SK-N-SH (cell line): ENCODE results near the gene ARHGAP8. TPM values are rescaled to one million over a fixed set of nuclear protein-coding genes. Genes with fewer than 3 reads are reported as not detected.

Experiments used
- CTCF ChIA-PET: fragments of 300-600, 350-600 bp; formaldehyde crosslinking; extraction: SDS; loops from one replicate; lab custom pipeline; 2021; lab: Yijun Ruan, JAX
- POLR2A ChIA-PET: fragments of 350-600 bp; sonication (Branson Sonifier 250); formaldehyde crosslinking; extraction: SDS; loops from one replicate; lab custom pipeline; 2020; ENCODE audit warnings: antibody characterized with exemption, inconsistent platforms; lab: Yijun Ruan, JAX
- DNase-seq: peaks from one replicate; pipeline ENCODE4 v3.0.0; 2012
- H2AFZ ChIP-seq: fragments of 200-600 bp; sonication (generic); 2 replicates; pipeline ENCODE4 v1.8.1; 2016; ENCODE audit warnings: antibody characterized with exemption, mild to moderate bottlenecking, low read depth
- H3F3A ChIP-seq: fragments of 200-600 bp; sonication (generic); replicated peaks from 2 replicates; pipeline ENCODE3; 2016; ENCODE audit warnings: antibody characterized with exemption, mild to moderate bottlenecking; ENCODE audit not compliant: insufficient read depth
- H3K27ac ChIP-seq, 2 experiments: fragments of 200-500 bp in 1 of 2; fragments of 200-600 bp in 1 of 2; sonication (Bioruptor generic) in 1 of 2; sonication (generic), shearing (Covaris generic) in 1 of 2; 2 replicates each; pipeline versions ENCODE4 v1.5.1 to v1.6.1; 2014 to 2016; ENCODE audit warnings: low read depth in 2 of 2, inconsistent platforms in 1 of 2, low read length in 1 of 2, mild to moderate bottlenecking in 1 of 2, mixed read lengths in 1 of 2
- H3K27me3 ChIP-seq: fragments of 200-600 bp; sonication (generic), shearing (Covaris generic); 2 replicates; pipeline ENCODE4 v1.6.1; 2016; ENCODE audit warnings: mixed run types; ENCODE audit not compliant: insufficient read depth
- H3K36me3 ChIP-seq, 2 experiments: fragments of 200-500 bp in 1 of 2; fragments of 200-600 bp in 1 of 2; sonication (Bioruptor generic) in 1 of 2; sonication (generic) in 1 of 2; replicated peaks in 1 of 2; 2 replicates each; pipeline versions ENCODE3 to v1.5.1; 2014 to 2016; ENCODE audit warnings: low read length in 1 of 2, mild to moderate bottlenecking in 1 of 2; ENCODE audit not compliant: insufficient read depth in 2 of 2, control insufficient read depth in 1 of 2
- H3K4me1 ChIP-seq, 2 experiments: fragments of 200-500 bp in 1 of 2; fragments of 200-600 bp in 1 of 2; sonication (Bioruptor generic) in 1 of 2; sonication (generic), shearing (Covaris generic) in 1 of 2; 2 replicates each; pipeline versions ENCODE4 v1.5.1 to v1.6.1; 2014 to 2016; ENCODE audit warnings: low read depth in 1 of 2, low read length in 1 of 2, mixed run types in 1 of 2; ENCODE audit not compliant: insufficient read depth in 2 of 2, control insufficient read depth in 1 of 2
- H3K4me2 ChIP-seq: fragments of 200-600 bp; sonication (generic), shearing (Covaris generic); 2 replicates; pipeline ENCODE4 v1.6.1; 2017; ENCODE audit warnings: mixed run types
- H3K4me3 ChIP-seq, 2 experiments: fragments of 200-500 bp in 1 of 2; fragments of 200-600 bp in 1 of 2; sonication (Bioruptor generic) in 1 of 2; sonication (generic), shearing (Covaris generic) in 1 of 2; 2 replicates each; pipeline versions ENCODE4 v1.5.1 to v1.8.1; 2014 to 2016; ENCODE audit warnings: low read depth in 2 of 2, inconsistent platforms in 1 of 2, low read length in 1 of 2, mild to moderate bottlenecking in 1 of 2, mixed read lengths in 1 of 2, moderate library complexity in 1 of 2
- H3K79me2 ChIP-seq: fragments of 200-600 bp; sonication (generic); 2 replicates; pipeline ENCODE4 v1.8.1; 2017; ENCODE audit warnings: mild to moderate bottlenecking; ENCODE audit not compliant: insufficient read depth
- H3K9ac ChIP-seq: fragments of 200-600 bp; sonication (generic); 2 replicates; pipeline ENCODE4 v1.6.1; 2017; ENCODE audit warnings: mixed run types
- H3K9me2 ChIP-seq: fragments of 200-600 bp; sonication (generic); 2 replicates; pipeline ENCODE4 v1.6.1; 2017; ENCODE audit warnings: mixed run types
- H3K9me3 ChIP-seq: fragments of 200-600 bp; sonication (generic); 2 replicates; pipeline ENCODE4 v1.6.1; 2017; ENCODE audit warnings: mixed run types, mild to moderate bottlenecking, moderate library complexity
- H4K20me1 ChIP-seq: fragments of 200-600 bp; sonication (generic); 2 replicates; pipeline ENCODE4 v1.6.1; 2017; ENCODE audit warnings: mild to moderate bottlenecking, mixed run types; ENCODE audit not compliant: insufficient read depth
- ELF1 ChIP-seq: IDR thresholded peaks from 2 replicates; pipeline ENCODE4 v1.4.0; 2012
- EP300 ChIP-seq, 2 experiments: IDR thresholded peaks; 2 replicates each; pipeline versions ENCODE4 v1.4.0 to v1.6.1; 2012; ENCODE audit warnings: borderline replicate concordance in 1 of 2, low read depth in 1 of 2, low read length in 1 of 2
- EZH2phosphoT487 ChIP-seq: fragments of 200-600 bp; sonication (generic); IDR thresholded peaks from 2 replicates; pipeline ENCODE4 v1.6.1; 2017; ENCODE audit warnings: low read depth, mixed run types, mild to moderate bottlenecking, antibody characterized with exemption, moderate library complexity, borderline replicate concordance
- FOSL2 ChIP-seq: IDR thresholded peaks from 2 replicates; pipeline ENCODE4 v1.4.0; 2012; ENCODE audit warnings: low read depth, mild to moderate bottlenecking, moderate library complexity, borderline replicate concordance
- GATA2 ChIP-seq: sonication (generic); formaldehyde crosslinking; IDR thresholded peaks from 2 replicates; pipeline ENCODE4 v1.5.0; 2020; ENCODE audit warnings: mild to moderate bottlenecking, missing genetic modification reagents
- IRF3 ChIP-seq: fragments of 150-350 bp; IDR thresholded peaks from 2 replicates; pipeline ENCODE4 v1.6.1; 2016; ENCODE audit warnings: mild to moderate bottlenecking, low read depth, low read length
- JUND ChIP-seq: IDR thresholded peaks from 2 replicates; pipeline ENCODE4 v1.4.0; 2012
- MXI1 ChIP-seq: IDR thresholded peaks from 2 replicates; pipeline ENCODE4 v1.6.1; 2012; ENCODE audit warnings: mild to moderate bottlenecking, low read depth, low read length, improper control_type of control experiment
- NRF1 ChIP-seq: IDR thresholded peaks from 2 replicates; pipeline ENCODE4 v1.6.1; 2012; ENCODE audit warnings: low read depth, mild to moderate bottlenecking, low read length
- RXRA ChIP-seq: IDR thresholded peaks from 2 replicates; pipeline ENCODE4 v1.4.0; 2012; ENCODE audit warnings: low read depth, mild to moderate bottlenecking, borderline replicate concordance
- TCF12 ChIP-seq: IDR thresholded peaks from 2 replicates; pipeline ENCODE4 v1.4.0; 2012
- TEAD4 ChIP-seq: IDR thresholded peaks from 2 replicates; pipeline ENCODE4 v1.4.0; 2012; ENCODE audit warnings: mild to moderate bottlenecking, borderline replicate concordance; ENCODE audit not compliant: insufficient read depth
- USF2 ChIP-seq: fragments of 150-350 bp; IDR thresholded peaks from 2 replicates; pipeline ENCODE4 v1.6.1; 2017; ENCODE audit warnings: antibody characterized with exemption, low read length, low read depth, borderline replicate concordance
- YY1 ChIP-seq: IDR thresholded peaks from 2 replicates; pipeline ENCODE4 v1.4.0; 2012; ENCODE audit warnings: low read depth, mild to moderate bottlenecking
- WGBS: methylation state at CpG from one replicate; pipeline ENCODE4 v1.1.6; 2017; ENCODE audit warnings: low lambda C conversion rate; 5-methylcytosine and 5-hydroxymethylcytosine counted together
- polyA plus RNA-seq, 3 experiments: library from polyadenylated mRNA; depleted of rRNA; stranded (reverse); fragments of >200 nt; gene quantifications; 2 replicates each; pipeline ENCODE4 v1.2.3, GENCODE V29; 2012
- TF ChIP-seq, protein P1 (sequence below): IDR thresholded peaks from 2 replicates; pipeline ENCODE4 v1.4.0; 2012; ENCODE audit warnings: low read depth, borderline replicate concordance
- TF ChIP-seq, protein P2 (sequence below): IDR thresholded peaks from 2 replicates; pipeline ENCODE4; 2012
- TF ChIP-seq, protein P3 (sequence below): IDR thresholded peaks from 2 replicates; pipeline ENCODE4 v1.6.1; 2012; ENCODE audit warnings: mild to moderate bottlenecking, low read depth, low read length, moderate library complexity

ARHGAP8 gene
- polyA plus RNA-seq, 1 of the 3 experiments (the other 2 are of a cell fraction): 0.08 TPM

DNA sequence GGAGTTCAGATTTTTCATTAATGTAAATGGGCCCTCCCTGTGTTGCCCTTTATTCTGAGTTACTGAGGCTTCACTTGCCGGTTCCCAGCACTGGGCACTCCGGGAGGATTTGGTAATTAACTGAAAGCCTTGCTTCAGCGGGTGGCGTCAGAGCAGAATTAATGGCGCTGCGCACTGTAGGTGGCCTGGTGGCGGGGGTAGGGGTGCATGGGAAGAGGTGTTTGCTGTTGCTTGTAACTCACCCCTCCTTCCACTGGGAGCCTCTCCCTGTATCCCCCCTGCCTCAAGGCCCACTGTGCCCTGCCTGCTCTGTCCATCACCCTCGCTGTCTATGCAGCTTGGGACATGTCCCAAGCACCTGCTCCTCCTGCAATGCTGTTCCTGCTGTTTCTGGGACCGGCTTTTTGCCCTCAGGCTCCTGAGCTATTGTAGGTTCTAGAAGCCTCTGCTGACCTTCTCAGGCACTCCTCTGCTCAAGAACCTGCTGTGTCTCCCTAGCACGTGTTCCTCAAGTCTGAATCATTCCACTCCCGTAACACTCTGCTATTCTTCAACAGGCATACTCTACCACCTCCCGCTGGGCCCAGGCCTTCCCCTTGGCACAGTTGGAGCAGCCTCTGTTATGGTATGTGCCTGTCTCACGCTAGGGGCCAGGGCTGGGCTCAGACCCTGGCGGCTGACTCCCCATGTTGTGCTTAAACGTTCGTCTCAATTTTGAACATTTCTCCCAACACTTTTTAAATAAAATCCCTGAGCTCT is 24.4 kb downstream of the ARHGAP8 start:
- Histone ChIP-seq H2AFZ (no peak overlapping the region), H3F3A (no peaks in the 10 kb centered on the region), H3K36me3 (no peaks in the 10 kb centered on the region), H3K4me1 (no peaks in the 10 kb centered on the region), H3K4me3 (no peak overlapping the region), H3K9me2 (no peaks in the 10 kb centered on the region), H3K9ac (no peak overlapping the region), H3K9me3 (no peaks in the 10 kb centered on the region), H3K27me3 (no peaks in the 10 kb centered on the region), H3K4me2 (no peak overlapping the region), H4K20me1 (no peaks in the 10 kb centered on the region), H3K27ac (no peak overlapping the region), H3K79me2 (no peaks in the 10 kb centered on the region)
- DNase-seq: no peak
- ChIA-PET CTCF (interaction anchor here (1.0 to 1.2 kb wide), 2 partner anchors 19 to 44 kb away, joined by 3 read pairs; no protein-coding TSS in a partner anchor), POLR2A (no interaction called here)
- 68% methylated on average over 16 of the region's 16 CpGs for WGBS
- TF ChIP-seq EZH2phosphoT487 (no peak), NRF1 (no peak), GATA2 (CRISPR knock-in tag) (no peak), TEAD4 (no peak)

DNA sequence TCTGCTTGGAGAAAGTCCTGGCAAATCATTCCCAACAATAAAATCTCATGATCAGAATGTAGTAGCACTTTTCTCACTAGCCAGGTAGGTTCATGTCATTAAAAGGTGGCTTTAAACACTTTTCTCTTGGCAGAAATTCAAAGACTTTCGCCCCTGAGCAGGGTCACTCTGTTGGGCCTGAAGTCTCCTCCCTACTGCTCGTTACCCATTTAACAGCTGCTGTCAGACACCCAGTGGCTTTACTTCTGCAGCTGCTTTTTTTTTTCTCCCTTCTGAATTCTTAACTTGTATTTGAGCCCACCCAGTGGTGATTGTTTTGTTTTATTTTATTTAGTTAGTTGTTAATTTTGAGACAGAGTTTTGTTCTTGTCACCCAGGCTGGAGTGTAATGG is 25.0 kb downstream of the ARHGAP8 start:
- H3K27ac ChIP-seq: no peak overlapping the region
- H4K20me1 ChIP-seq: no peaks in the 10 kb centered on the region
- H3K9me3 ChIP-seq: no peaks in the 10 kb centered on the region
- H3K27me3 ChIP-seq: no peaks in the 10 kb centered on the region
- H3K4me2 ChIP-seq: no peak overlapping the region
- CTCF ChIA-PET: interaction anchor here (1.0 to 1.2 kb wide), 2 partner anchors 18 to 43 kb away, joined by 3 read pairs; no protein-coding TSS in a partner anchor
- H3K4me3 ChIP-seq: no peak overlapping the region
- no peak for DNase-seq
- no peaks in the 10 kb centered on the region for H3K36me3 ChIP-seq
- H3K9me2 ChIP-seq: no peaks in the 10 kb centered on the region
- 67% methylated on average over 2 of the region's 2 CpGs for WGBS
- H3K4me1 ChIP-seq: no peaks in the 10 kb centered on the region
- no peak overlapping the region for H3K9ac ChIP-seq
- no peaks in the 10 kb centered on the region for H3F3A ChIP-seq
- no peaks in the 10 kb centered on the region for H3K79me2 ChIP-seq
- POLR2A ChIA-PET: no interaction called here
- no peak overlapping the region for H2AFZ ChIP-seq
- TF ChIP-seq JUND: no peak
- no peak for TF ChIP-seq IRF3
- TF ChIP-seq TCF12: no peak
- no peak for TF ChIP-seq USF2
- TF ChIP-seq RXRA: no peak
- no peak for TF ChIP-seq YY1
- TF ChIP-seq FOSL2: no peak
- no peak for TF ChIP-seq ELF1
- TF ChIP-seq MXI1: no peak
- TF ChIP-seq EP300 (IDR thresholded peaks at IDR 0.05; ENCODE audit: borderline replicate concordance in 1 of 2, low read depth in 1 of 2, low read length in 1 of 2): no peak
- TF ChIP-seq, protein P1, sequence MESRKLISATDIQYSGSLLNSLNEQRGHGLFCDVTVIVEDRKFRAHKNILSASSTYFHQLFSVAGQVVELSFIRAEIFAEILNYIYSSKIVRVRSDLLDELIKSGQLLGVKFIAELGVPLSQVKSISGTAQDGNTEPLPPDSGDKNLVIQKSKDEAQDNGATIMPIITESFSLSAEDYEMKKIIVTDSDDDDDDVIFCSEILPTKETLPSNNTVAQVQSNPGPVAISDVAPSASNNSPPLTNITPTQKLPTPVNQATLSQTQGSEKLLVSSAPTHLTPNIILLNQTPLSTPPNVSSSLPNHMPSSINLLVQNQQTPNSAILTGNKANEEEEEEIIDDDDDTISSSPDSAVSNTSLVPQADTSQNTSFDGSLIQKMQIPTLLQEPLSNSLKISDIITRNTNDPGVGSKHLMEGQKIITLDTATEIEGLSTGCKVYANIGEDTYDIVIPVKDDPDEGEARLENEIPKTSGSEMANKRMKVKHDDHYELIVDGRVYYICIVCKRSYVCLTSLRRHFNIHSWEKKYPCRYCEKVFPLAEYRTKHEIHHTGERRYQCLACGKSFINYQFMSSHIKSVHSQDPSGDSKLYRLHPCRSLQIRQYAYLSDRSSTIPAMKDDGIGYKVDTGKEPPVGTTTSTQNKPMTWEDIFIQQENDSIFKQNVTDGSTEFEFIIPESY: no peak
- TF ChIP-seq, protein P2, sequence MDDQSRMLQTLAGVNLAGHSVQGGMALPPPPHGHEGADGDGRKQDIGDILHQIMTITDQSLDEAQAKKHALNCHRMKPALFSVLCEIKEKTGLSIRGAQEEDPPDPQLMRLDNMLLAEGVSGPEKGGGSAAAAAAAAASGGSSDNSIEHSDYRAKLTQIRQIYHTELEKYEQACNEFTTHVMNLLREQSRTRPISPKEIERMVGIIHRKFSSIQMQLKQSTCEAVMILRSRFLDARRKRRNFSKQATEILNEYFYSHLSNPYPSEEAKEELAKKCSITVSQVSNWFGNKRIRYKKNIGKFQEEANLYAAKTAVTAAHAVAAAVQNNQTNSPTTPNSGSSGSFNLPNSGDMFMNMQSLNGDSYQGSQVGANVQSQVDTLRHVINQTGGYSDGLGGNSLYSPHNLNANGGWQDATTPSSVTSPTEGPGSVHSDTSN: no peak
- TF ChIP-seq NRF1: no peak
- TF ChIP-seq, protein P3, sequence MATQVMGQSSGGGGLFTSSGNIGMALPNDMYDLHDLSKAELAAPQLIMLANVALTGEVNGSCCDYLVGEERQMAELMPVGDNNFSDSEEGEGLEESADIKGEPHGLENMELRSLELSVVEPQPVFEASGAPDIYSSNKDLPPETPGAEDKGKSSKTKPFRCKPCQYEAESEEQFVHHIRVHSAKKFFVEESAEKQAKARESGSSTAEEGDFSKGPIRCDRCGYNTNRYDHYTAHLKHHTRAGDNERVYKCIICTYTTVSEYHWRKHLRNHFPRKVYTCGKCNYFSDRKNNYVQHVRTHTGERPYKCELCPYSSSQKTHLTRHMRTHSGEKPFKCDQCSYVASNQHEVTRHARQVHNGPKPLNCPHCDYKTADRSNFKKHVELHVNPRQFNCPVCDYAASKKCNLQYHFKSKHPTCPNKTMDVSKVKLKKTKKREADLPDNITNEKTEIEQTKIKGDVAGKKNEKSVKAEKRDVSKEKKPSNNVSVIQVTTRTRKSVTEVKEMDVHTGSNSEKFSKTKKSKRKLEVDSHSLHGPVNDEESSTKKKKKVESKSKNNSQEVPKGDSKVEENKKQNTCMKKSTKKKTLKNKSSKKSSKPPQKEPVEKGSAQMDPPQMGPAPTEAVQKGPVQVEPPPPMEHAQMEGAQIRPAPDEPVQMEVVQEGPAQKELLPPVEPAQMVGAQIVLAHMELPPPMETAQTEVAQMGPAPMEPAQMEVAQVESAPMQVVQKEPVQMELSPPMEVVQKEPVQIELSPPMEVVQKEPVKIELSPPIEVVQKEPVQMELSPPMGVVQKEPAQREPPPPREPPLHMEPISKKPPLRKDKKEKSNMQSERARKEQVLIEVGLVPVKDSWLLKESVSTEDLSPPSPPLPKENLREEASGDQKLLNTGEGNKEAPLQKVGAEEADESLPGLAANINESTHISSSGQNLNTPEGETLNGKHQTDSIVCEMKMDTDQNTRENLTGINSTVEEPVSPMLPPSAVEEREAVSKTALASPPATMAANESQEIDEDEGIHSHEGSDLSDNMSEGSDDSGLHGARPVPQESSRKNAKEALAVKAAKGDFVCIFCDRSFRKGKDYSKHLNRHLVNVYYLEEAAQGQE: no peak
